HG02798 (cell line): Measurements from ENCODE around the gene JPH3.
"Not testable (repeated sequence)": the region's sequence is repeated elsewhere in the genome, so short reads cannot be mapped to it uniquely, and the experiment has no call there.

Source experiments
- ATAC-seq: cut with Tn5 transposase; IDR thresholded peaks from one replicate; pipeline ENCODE4 v1.9.1; 2021; ENCODE audit warnings: mild to moderate bottlenecking; ENCODE audit not compliant: unreplicated experiment, poor library complexity

Gene JPH3

GRCh38 chr16:87572959-87573358 is 29.3 kb upstream of the JPH3 start:
- ATAC-seq, result no peak

GRCh38 chr16:87575027-87575804 is 27.1 kb upstream of the JPH3 start:
- no peak for ATAC-seq

DNA sequence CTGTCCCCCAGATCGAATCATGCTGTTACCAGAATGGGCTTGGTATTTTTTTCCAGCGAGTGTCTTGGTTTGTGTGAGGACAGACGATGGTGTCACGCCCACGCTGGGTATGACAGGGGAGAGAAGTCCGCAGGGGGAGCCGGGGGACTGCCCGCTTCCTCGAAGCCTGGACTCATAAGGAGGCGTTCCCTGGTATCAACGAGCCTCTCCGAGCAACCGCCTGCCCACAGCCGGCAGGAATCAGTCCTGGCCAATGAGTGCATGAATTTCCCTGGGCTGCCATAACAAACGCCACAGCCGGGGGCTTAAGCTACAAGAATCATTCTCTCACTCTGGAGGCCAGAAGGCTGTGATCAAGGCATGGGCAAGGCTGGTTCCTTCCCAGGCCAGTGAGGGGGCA is 26.1 kb upstream of the JPH3 start:
- no peak for ATAC-seq

GRCh38 chr16:87578142-87578930 is 24.0 kb upstream of the JPH3 start:
- not testable (repeated sequence) for ATAC-seq

- ATAC-seq, result no peak
Measured at GRCh38 chr16:87579691-87580090, 22.6 kb upstream of the JPH3 start.

DNA sequence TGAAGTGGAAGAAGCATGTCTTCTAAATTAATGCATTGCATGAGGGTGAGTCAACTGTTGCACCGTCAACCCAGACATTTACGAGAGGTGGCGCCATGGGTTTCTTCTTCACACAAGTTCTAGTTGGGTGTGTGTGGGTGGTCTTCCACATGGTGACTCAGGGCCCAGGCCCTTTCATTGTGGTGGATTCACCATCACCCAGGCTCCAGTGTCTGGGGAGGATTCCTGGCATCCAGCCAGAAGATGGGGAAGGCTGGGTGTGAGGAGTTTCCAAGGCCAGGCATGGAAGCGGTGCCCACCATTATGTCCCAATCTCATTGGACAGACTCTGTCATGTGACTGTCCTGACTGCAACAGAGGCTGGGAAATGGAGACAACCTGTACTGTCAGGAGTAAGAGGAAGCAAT is 21.4 kb upstream of the JPH3 start:
- no peak for ATAC-seq

GRCh38 chr16:87581857-87582215 is 20.5 kb upstream of the JPH3 start:
- no peak for ATAC-seq

- no peak for ATAC-seq
Measured at GRCh38 chr16:87582216-87582965, 19.9 kb upstream of the JPH3 start.

GRCh38 chr16:87582966-87583325 is 19.4 kb upstream of the JPH3 start:
- no peak for ATAC-seq

DNA sequence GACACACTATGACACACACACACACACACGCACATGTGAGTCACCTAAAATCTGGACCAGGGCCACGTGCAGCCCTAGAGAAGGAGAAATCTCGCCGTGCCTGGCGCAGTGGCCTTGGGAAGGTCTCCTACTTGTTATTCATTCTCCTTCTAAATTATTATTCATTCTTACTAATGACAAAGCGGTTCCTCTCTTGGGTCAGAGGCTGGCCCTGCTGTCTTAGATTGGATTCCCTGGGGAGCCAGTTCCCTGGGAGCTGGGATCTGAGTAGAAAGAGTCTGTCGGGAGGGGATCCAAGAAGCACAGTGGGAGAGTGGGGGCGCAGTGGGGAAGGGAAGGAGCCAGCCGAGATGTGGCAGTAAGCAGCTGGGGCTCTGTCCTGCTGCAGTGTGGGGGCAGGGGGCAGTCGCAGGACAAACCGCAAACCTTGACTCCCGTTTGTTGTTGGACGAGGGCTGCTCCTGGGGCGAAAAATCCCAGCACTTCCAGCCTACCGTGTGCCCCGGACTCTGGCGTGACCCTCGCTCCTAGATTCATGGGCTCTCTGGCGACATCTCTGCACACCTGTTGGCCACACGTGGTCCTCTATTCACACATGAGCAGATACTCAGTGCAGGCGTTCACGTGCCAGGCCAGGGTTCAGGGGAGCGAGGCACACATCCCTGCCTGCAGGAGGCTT is 18.7 kb upstream of the JPH3 start:
- no peak for ATAC-seq

DNA sequence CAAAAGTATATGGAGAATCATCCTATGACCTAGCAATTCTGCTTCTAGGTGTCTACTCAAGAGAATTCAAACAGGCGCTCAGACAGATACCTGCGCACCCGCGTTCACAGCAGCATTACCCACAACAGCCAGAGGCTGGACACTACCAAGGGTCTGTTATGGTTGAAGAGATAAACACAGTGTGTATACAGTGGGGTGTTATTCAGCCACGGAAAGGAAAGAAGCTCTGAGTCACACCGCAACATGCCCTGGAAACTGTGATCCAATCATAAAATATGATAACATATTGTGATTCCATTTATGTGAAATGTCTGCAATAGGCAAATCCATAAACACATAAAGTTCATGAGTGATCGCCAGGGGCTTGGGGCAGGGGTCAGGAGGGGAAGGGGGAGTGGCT is 18.0 kb upstream of the JPH3 start:
- no peak for ATAC-seq

DNA sequence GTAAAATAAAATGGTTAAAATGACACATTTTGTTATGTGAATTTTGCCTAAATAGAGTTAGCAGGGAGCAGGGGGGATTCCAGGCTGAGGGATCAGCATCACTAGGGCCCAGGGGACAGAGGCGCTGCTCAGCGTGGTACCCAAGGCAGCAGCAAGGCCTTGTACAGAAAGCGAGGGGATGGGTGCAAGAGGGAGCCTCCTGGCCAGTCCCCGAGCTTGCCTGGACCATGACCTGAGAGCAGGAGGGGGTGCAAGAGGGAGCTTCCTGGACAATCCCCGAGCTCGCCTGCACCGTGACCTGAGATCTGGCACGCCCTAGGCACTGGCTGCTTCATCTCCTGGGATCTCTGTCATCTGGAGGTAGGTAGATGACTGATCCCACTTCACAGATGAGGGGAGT is 17.3 kb upstream of the JPH3 start:
- no peak for ATAC-seq

DNA sequence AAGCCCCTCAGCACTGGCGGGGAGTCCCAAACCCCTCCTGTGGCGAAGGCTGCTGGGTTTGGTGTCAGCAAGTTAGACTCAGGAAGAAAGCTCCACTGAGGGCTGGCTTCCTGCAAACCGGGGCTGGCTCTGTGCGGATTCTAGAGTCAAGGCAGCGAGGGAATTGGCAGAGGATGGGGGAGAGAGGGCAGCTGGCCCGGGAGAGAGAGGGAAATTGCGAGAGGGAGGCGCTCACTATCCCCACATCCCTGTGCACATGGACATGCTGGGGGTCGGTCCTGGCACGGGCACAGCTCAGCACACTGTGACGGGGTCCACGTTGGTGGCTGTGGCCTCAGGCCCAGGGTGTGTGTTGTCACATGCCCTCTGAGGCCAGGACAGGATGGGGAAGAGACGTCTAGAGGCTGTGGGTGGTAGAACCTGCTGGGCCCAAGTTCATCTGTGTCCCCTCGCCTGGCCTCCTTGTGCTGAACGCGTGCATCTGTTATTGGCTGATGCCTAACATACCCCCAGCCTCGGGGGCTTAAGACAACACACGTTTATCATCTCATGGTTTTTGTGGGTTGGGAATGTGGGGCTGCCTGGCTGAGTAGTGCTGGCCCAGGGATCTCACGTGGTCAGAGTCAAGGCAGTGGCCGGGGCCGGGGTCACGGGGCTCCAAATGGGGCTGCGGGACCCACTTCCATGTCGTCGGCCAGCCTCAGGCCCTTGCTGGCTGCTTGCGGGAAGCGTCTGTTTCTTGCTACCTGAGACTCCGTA is 16.7 kb upstream of the JPH3 start:
- ATAC-seq, result no peak

DNA sequence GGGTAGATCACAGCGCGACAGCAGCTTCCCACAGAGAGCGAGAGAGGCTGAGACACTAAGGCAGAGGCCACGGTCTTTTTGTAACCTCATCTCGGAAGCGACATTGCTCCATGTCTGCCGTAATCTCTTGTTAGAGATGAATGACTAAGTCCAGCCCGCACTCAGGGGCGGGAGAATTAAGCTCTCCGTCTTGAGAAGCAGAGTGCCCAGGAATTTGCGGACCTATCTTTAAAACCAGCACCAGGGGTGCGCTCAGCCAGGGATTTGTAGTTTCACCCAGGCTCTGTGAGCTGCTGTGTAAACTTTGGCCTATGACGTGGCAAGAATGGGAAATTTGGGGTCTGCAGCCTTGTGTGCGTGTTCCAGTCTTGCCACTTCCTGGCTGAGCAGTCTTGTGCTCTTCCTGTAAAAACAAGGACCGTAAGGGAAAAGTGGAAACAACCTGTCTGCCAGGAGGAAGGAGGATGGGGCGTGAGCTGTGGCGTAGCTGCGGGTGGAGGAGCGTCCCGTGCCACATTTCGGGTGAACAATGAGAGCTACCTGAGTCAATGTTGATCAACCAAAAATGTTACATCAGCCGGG is 16.0 kb upstream of the JPH3 start:
- ATAC-seq, result no peak

DNA sequence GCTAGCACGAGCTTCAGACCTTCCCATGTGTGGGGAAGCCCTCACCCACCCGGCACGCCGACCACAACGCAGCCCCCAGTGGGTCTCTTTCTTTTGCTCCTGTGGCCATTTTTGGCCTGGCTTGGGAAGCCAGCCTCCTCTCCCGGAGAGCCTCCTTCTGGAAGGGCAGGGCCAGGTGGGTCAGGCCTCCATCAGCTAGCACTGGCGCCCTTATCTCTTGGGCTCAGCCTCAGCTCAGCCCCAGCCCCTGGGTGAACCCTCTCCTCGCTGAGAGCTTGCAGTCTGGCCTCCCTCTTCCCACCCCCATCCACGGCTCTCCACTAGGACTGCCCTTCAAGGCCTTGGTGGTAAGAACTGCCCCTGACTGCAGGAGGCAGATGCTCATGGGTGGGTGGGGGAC is 14.7 kb upstream of the JPH3 start:
- no peak for ATAC-seq

DNA sequence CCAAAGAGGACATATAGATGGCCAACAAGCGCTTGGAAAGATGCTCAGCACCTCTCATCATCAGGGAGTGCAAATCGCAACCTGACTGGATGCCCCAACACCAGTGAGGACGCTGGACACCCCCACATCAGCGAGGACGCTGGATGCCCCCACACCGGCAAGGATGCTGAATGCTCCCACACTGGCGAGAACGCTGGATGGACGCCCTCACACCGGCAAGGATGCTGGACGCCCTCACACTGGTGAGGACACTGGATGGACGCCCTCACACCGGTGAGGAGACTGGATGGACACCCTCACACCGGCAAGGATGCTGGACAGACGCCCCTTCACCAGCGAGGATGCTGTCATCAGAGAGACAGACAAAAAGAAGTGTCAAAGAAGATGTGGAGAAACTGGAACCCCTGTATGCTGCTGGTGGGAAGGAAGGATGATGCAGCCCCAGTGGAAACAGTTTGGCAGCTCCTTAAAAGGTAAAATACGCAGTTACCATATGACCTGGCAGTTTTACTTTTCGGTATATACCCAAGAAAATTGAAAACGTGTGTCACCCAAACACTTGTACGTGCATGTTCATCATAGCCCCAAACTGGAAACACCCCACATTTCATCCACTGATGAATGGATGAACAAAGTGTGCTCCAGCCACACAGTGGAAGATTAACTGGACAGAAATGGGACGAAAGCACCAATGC is 10.1 kb upstream of the JPH3 start:
- no peak for ATAC-seq

DNA sequence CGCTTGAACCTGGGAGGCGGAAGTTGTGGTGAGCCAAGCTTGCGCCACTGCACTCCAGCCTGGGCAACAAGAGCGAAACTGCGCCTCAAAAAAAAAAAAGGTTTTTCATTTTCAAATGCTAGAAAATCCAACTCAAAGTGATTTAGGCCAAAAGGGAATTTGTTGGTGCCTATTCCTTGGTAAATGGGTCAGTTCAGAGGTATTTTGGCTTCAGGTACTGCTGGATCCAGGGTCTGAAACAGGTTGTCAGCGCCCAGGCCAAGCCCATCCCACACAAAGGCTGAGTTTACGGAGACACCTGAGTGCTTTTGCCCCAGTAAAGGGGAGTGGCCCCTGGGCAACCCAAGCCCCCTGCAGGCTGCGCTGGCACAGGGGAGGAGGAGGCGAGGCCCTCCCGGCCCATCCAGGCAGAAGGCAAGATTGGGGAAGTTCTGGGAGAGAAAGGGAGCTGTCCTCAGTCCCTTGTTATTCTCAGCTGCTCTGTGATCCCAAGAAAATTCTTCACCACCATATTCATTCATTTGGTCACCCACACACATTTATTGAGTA is 8.5 kb upstream of the JPH3 start:
- ATAC-seq, result no peak

- ATAC-seq, result no peak
Measured at GRCh38 chr16:87595712-87596111, 6.6 kb upstream of the JPH3 start.

DNA sequence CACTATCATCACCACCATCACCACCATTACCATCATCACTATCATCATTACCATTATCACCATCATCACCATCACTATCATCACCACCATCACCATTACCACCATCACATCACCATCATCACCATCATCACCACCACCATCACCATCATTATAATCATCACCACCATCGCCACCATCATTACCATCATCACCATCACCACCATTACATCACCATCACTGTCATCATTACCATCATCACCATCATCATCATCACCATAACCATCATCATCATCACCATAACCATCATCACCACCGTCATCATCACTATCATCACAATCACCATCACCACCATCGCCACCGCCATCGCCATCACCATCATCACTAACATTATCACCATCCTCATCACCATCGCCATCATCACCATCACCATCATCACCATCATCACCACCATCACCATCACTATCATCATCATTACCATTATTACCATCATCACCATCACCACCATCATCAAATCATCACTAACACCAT is 4.9 kb upstream of the JPH3 start:
- no peak for ATAC-seq
